ENCODE data around the gene ZNF227.

DNA sequence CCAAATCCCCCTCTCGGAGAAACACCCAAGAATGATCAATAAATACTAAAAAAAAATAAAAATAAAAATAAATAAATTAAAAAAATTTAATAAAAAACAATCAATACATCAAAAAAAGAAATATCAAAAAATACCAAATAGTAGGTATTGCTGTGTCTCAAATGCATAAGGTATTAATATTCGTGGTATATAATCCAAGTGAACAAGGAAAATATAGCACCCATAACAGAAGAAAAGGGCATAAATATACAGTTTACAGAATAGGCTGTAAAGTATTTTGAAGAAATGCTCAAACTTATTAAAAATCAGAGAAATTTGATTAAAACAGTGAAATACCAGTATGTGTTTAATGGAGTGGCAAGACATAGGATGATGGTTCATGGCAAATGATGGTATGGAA is 7.6 kb upstream of the ZNF227 start:
- TF ChIP-seq HMG20A (CRISPR knock-in tag; conservative IDR thresholded peaks at IDR 0.05) = no peak
- no peak for TF ChIP-seq NCOR1 (IDR thresholded peaks at IDR 0.05)
- no peak for TF ChIP-seq ZNF23 (CRISPR knock-in tag; IDR thresholded peaks at IDR 0.05)
- TF ChIP-seq, protein P1, sequence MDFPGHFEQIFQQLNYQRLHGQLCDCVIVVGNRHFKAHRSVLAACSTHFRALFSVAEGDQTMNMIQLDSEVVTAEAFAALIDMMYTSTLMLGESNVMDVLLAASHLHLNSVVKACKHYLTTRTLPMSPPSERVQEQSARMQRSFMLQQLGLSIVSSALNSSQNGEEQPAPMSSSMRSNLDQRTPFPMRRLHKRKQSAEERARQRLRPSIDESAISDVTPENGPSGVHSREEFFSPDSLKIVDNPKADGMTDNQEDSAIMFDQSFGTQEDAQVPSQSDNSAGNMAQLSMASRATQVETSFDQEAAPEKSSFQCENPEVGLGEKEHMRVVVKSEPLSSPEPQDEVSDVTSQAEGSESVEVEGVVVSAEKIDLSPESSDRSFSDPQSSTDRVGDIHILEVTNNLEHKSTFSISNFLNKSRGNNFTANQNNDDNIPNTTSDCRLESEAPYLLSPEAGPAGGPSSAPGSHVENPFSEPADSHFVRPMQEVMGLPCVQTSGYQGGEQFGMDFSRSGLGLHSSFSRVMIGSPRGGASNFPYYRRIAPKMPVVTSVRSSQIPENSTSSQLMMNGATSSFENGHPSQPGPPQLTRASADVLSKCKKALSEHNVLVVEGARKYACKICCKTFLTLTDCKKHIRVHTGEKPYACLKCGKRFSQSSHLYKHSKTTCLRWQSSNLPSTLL (IDR thresholded peaks at IDR 0.05) = no peak
- TF ChIP-seq, protein P2, sequence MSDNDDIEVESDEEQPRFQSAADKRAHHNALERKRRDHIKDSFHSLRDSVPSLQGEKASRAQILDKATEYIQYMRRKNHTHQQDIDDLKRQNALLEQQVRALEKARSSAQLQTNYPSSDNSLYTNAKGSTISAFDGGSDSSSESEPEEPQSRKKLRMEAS (CRISPR knock-in tag; IDR thresholded peaks at IDR 0.05) = no peak
- no peak for TF ChIP-seq CTCF (IDR thresholded peaks at IDR 0.05 in 2 of 3, conservative IDR thresholded peaks at IDR 0.05 in 1 of 3; ENCODE audit: insufficient read depth in 2 of 3, low read depth in 1 of 3, low read length in 3 of 3)
- no peak for TF ChIP-seq HLTF (IDR thresholded peaks at IDR 0.05)
- TF ChIP-seq, protein P3, sequence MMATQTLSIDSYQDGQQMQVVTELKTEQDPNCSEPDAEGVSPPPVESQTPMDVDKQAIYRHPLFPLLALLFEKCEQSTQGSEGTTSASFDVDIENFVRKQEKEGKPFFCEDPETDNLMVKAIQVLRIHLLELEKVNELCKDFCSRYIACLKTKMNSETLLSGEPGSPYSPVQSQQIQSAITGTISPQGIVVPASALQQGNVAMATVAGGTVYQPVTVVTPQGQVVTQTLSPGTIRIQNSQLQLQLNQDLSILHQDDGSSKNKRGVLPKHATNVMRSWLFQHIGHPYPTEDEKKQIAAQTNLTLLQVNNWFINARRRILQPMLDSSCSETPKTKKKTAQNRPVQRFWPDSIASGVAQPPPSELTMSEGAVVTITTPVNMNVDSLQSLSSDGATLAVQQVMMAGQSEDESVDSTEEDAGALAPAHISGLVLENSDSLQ (IDR thresholded peaks at IDR 0.05) = no peak
- no peak for TF ChIP-seq RBM22 (IDR thresholded peaks at IDR 0.05; ENCODE audit: low read depth, low read length, poor library complexity, severe bottlenecking)
- TF ChIP-seq HOXB6 (CRISPR knock-in tag; IDR thresholded peaks at IDR 0.05; ENCODE audit: borderline replicate concordance) = no peak
- TF ChIP-seq, protein P4, sequence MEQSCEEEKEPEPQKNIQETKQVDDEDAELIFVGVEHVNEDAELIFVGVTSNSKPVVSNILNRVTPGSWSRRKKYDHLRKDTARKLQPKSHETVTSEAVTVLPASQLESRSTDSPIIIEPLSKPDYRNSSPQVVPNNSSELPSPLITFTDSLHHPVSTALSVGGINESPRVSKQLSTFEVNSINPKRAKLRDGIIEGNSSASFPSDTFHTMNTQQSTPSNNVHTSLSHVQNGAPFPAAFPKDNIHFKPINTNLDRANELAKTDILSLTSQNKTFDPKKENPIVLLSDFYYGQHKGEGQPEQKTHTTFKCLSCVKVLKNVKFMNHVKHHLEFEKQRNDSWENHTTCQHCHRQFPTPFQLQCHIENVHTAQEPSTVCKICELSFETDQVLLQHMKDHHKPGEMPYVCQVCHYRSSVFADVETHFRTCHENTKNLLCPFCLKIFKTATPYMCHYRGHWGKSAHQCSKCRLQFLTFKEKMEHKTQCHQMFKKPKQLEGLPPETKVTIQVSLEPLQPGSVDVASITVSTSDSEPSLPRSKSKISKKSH (CRISPR knock-in tag; IDR thresholded peaks at IDR 0.05) = no peak
- TF ChIP-seq, protein P5, sequence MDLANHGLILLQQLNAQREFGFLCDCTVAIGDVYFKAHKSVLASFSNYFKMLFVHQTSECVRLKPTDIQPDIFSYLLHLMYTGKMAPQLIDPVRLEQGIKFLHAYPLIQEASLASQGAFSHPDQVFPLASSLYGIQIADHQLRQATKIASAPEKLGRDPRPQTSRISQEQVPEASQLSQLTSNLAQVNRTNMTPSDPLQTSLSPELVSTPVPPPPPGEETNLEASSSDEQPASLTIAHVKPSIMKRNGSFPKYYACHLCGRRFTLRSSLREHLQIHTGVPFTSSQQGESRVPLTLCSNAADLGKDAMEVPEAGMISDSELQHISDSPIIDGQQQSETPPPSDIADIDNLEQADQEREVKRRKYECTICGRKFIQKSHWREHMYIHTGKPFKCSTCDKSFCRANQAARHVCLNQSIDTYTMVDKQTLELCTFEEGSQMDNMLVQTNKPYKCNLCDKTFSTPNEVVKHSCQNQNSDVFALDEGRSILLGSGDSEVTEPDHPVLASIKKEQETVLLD (IDR thresholded peaks at IDR 0.05) = no peak
- no peak for TF ChIP-seq NRF1 (conservative IDR thresholded peaks at IDR 0.05 in 1 of 2, IDR thresholded peaks at IDR 0.05 in 1 of 2)
- TF ChIP-seq POLR2H (tag; IDR thresholded peaks at IDR 0.05; ENCODE audit: low read depth) = no peak
